ENCODE measurements around the gene FAM83E.

The FAM83E gene

DNA sequence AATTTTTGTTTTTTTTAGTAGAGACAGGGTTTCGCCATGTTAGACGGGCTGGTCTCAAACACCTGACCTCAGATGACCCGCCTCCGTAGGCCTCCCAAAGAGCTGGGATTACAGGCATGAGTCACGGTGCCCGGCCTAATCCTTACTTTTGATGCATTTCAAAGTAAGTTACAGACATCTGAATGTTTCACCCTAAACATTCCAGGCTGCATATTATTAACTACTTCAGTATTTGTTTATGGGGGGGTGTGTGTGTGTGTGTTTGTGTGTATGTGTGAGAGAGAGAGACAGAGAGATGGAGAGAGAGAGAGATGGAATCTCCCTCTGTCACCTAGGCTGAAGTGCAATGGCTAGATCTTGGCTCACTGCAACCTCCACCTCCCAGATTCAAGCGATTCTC lies 49.8 kb downstream of the FAM83E start:
- no peak for DNase-seq (ENCODE audit: extremely low read depth, low read depth)
- TF ChIP-seq CTCF (IDR thresholded peaks at IDR 0.05; ENCODE audit: low read depth, low read length), result no peak
